ENCODE measurements around the gene GP1BB. TPM values are rescaled to one million over a fixed set of nuclear protein-coding genes. Genes with fewer than 3 reads are reported as not detected.

The GP1BB gene
- total RNA-seq, 2 experiments from 2014 or later = not detected

GRCh38 chr22:19757140-19757984, 34.0 kb downstream of the GP1BB start:
- Mint-ChIP-seq H3K9me3 (no peaks in the 10 kb centered on the region), H3K4me3 (no peak overlapping the region), H3K4me1 (ENCODE audit: low read depth) (peaks cover 28% of the 10 kb centered on the region), H3K27me3 (peaks cover 57% of the 10 kb centered on the region), H3K36me3 (ENCODE audit: low read depth) (no peaks in the 10 kb centered on the region), H3K27ac (no peak overlapping the region)
- intact Hi-C loops (cut with micrococcal nuclease) = no loop called here
- ATAC-seq (peak; percentile 8), DNase-seq (no peak)
- ChIA-PET POLR2A (interaction anchor here (1.0 kb wide), 1 partner anchor 135 kb away, joined by 3 read pairs; no protein-coding TSS in a partner anchor), CTCF (interaction anchor here (1.0 to 2.4 kb wide), 5 partner anchors 12 to 154 kb away, joined by 3 to 13 read pairs (median 4); no protein-coding TSS in a partner anchor)
- TF ChIP-seq CTCF (IDR thresholded peaks at IDR 0.05) = no peak

GRCh38 chr22:19757985-19758895, 34.9 kb downstream of the GP1BB start:
- no peaks in the 10 kb centered on the region for H3K9me3 Mint-ChIP-seq
- POLR2A ChIA-PET = interaction anchor here (0.9 to 1.0 kb wide), 2 partner anchors 97 to 134 kb away, joined by 3 to 5 read pairs; partner anchors contain the start of genes GNB1L and RTL10
- intact Hi-C loops (cut with micrococcal nuclease) = no loop called here
- no peak for ATAC-seq
- no peak for TF ChIP-seq CTCF (IDR thresholded peaks at IDR 0.05)
- H3K4me3 Mint-ChIP-seq = no peak overlapping the region
- H3K4me1 Mint-ChIP-seq (ENCODE audit: low read depth) = peaks cover 28% of the 10 kb centered on the region
- no peaks in the 10 kb centered on the region for H3K36me3 Mint-ChIP-seq (ENCODE audit: low read depth)
- CTCF ChIA-PET = interaction anchor here (2.4 kb wide), 1 partner anchor 28 kb away, joined by 13 read pairs; no protein-coding TSS in a partner anchor
- no peak overlapping the region for H3K27ac Mint-ChIP-seq
- peaks cover 52% of the 10 kb centered on the region for H3K27me3 Mint-ChIP-seq
- no peak for DNase-seq

GRCh38 chr22:19758896-19759426, 35.6 kb downstream of the GP1BB start:
- Mint-ChIP-seq H3K9me3 (no peaks in the 10 kb centered on the region), H3K27me3 (peaks cover 51% of the 10 kb centered on the region), H3K4me3 (no peak overlapping the region), H3K36me3 (ENCODE audit: low read depth) (no peaks in the 10 kb centered on the region), H3K4me1 (ENCODE audit: low read depth) (peaks cover 28% of the 10 kb centered on the region), H3K27ac (no peak overlapping the region)
- intact Hi-C loops (cut with micrococcal nuclease) = no loop called here
- no peak for TF ChIP-seq CTCF (IDR thresholded peaks at IDR 0.05)
- no peak for DNase-seq
- ChIA-PET POLR2A (interaction anchor here (0.9 to 1.2 kb wide), 2 partner anchors 96 to 132 kb away, joined by 4 to 5 read pairs; partner anchors contain the start of genes GNB1L and RTL10), CTCF (no interaction called here)
- no peak for ATAC-seq

GRCh38 chr22:19759427-19760057, 36.2 kb downstream of the GP1BB start:
- CTCF ChIA-PET = no interaction called here
- Mint-ChIP-seq H3K9me3 (no peaks in the 10 kb centered on the region), H3K4me1 (ENCODE audit: low read depth) (peaks cover 28% of the 10 kb centered on the region), H3K36me3 (ENCODE audit: low read depth) (no peaks in the 10 kb centered on the region), H3K27ac (no peak overlapping the region), H3K27me3 (peaks cover 50% of the 10 kb centered on the region), H3K4me3 (peak overlapping the region; percentile 64)
- intact Hi-C loops (cut with micrococcal nuclease) = no loop called here
- ATAC-seq (no peak), DNase-seq (no peak)
- POLR2A ChIA-PET = interaction anchor here (1.2 kb wide), 1 partner anchor 131 kb away, joined by 4 read pairs; no protein-coding TSS in a partner anchor
- TF ChIP-seq CTCF (IDR thresholded peaks at IDR 0.05) = no peak
